Measurements from ENCODE around the gene CHURC1.

Gene CHURC1

DNA sequence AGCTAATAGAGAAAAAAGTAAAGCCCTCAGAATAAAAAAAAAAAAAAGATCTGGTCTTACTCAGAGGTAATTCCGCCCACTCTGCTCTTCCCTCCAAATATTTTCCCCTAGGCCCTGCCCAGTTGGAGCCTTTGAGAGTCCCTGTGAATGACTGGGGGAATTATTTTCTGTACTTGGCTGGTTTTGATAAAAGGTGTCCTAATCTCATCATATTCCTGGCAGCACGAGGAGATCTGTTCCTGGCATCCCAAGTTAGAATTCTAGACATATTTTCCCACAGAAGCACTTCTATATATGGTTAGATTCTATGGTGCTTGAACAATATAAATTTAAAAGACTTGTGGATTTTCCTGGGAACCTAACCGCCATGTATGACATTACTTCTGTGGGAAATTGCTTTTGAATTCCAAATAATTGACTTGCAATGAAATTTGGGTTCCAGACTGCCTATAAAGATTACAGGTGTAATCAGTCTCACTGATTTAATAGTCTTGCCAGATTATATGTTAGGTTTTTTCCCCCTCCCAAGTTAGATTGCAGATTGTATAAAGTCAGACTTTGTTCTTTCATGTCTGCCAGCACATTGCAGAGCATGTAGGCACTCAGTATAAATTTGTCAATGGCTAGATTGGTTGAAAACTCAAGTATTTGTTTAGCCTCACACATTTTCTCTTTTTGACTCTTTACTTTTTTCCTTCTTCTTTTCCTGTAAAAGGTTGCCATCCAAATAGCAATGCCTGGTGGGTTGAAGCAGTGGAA is 16.0 kb downstream of the CHURC1 start:
- Histone ChIP-seq H3K36me3 (ENCODE audit: insufficient read depth, low read length) (peaks cover 80% of the 10 kb centered on the region), H3K27me3 (ENCODE audit: insufficient read depth, low read length, poor library complexity) (no peaks in the 10 kb centered on the region), H3K9ac (ENCODE audit: low read depth, low read length) (no peak overlapping the region), H3K9me3 (ENCODE audit: insufficient read depth, low read length, severe bottlenecking) (no peaks in the 10 kb centered on the region), H2AFZ (ENCODE audit: low read depth, low read length) (no peak overlapping the region), H3K4me2 (ENCODE audit: insufficient read depth, low read length) (no peak overlapping the region), H3K4me3 (ENCODE audit: low read depth in 1 of 2, low read length in 2 of 2) (no peak overlapping the region), H3K4me1 (ENCODE audit: insufficient read depth, low read length) (peaks cover 43% of the 10 kb centered on the region), H3K27ac (ENCODE audit: low read length) (peak overlapping the region; percentile 85; the same call in 1 of the 2 replicates), H4K20me1 (ENCODE audit: insufficient read depth, low read length) (no peaks in the 10 kb centered on the region), H3K79me2 (ENCODE audit: insufficient read depth, low read length) (peaks cover 44% of the 10 kb centered on the region)
- DNase-seq, result no peak
- TF ChIP-seq CTCF (IDR thresholded peaks at IDR 0.05; ENCODE audit: borderline replicate concordance, extremely low read depth, low read length, poor library complexity, severe bottlenecking), result no peak
- no peak for TF ChIP-seq EZH2 (IDR thresholded peaks at IDR 0.05; ENCODE audit: borderline replicate concordance, low read depth, low read length, severe bottlenecking)
- no peak for ATAC-seq (ENCODE audit: insufficient read depth, low read depth)

DNA sequence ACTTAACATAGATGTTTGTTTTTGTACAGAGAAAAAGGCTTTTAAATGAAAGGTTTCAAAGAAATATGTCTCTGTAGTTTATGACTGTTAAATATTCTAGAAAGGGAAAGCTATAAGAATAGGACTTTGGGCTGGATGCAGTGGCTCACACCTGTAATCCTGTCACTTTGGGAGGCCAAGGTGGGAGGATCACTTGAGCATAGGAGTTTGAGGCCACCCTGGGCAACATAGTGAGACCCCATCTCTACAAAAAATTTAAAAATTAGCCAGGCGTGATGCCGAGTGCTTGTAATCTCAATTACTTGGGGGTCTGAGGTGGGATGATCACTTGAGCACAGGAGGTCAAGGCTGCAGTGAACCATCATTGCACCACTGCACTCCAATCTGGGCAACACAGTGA is 16.9 kb downstream of the CHURC1 start:
- Histone ChIP-seq H2AFZ (ENCODE audit: low read depth, low read length) (no peak overlapping the region), H3K36me3 (ENCODE audit: insufficient read depth, low read length) (peaks cover 78% of the 10 kb centered on the region), H3K9ac (ENCODE audit: low read depth, low read length) (no peak overlapping the region), H3K9me3 (ENCODE audit: insufficient read depth, low read length, severe bottlenecking) (no peaks in the 10 kb centered on the region), H3K4me1 (ENCODE audit: insufficient read depth, low read length) (peaks cover 38% of the 10 kb centered on the region), H3K79me2 (ENCODE audit: insufficient read depth, low read length) (peaks cover 42% of the 10 kb centered on the region), H3K27ac (ENCODE audit: low read length) (no peak overlapping the region), H4K20me1 (ENCODE audit: insufficient read depth, low read length) (no peaks in the 10 kb centered on the region), H3K4me2 (ENCODE audit: insufficient read depth, low read length) (no peak overlapping the region), H3K4me3 (ENCODE audit: low read depth in 1 of 2, low read length in 2 of 2) (no peak overlapping the region), H3K27me3 (ENCODE audit: insufficient read depth, low read length, poor library complexity) (no peaks in the 10 kb centered on the region)
- DNase-seq (no peak), ATAC-seq (ENCODE audit: insufficient read depth, low read depth) (no peak)
- TF ChIP-seq EZH2 (IDR thresholded peaks at IDR 0.05; ENCODE audit: borderline replicate concordance, low read depth, low read length, severe bottlenecking) (no peak), CTCF (IDR thresholded peaks at IDR 0.05; ENCODE audit: borderline replicate concordance, extremely low read depth, low read length, poor library complexity, severe bottlenecking) (no peak)

GRCh38 chr14:64932231-64932630 is 18.0 kb downstream of the CHURC1 start:
- Histone ChIP-seq H4K20me1 (ENCODE audit: insufficient read depth, low read length) (no peaks in the 10 kb centered on the region; the same call in 1 of the 2 replicates), H3K9me3 (ENCODE audit: insufficient read depth, low read length, severe bottlenecking) (no peaks in the 10 kb centered on the region), H3K79me2 (ENCODE audit: insufficient read depth, low read length) (peaks cover 35% of the 10 kb centered on the region), H3K4me2 (ENCODE audit: insufficient read depth, low read length) (no peak overlapping the region), H3K4me1 (ENCODE audit: insufficient read depth, low read length) (peaks cover 27% of the 10 kb centered on the region), H3K36me3 (ENCODE audit: insufficient read depth, low read length) (peaks cover 77% of the 10 kb centered on the region), H3K9ac (ENCODE audit: low read depth, low read length) (no peak overlapping the region), H2AFZ (ENCODE audit: low read depth, low read length) (no peak overlapping the region), H3K27me3 (ENCODE audit: insufficient read depth, low read length, poor library complexity) (no peaks in the 10 kb centered on the region), H3K4me3 (ENCODE audit: low read depth in 1 of 2, low read length in 2 of 2) (no peak overlapping the region), H3K27ac (ENCODE audit: low read length) (no peak overlapping the region)
- DNase-seq (no peak), ATAC-seq (ENCODE audit: insufficient read depth, low read depth) (no peak)
- TF ChIP-seq EZH2 (IDR thresholded peaks at IDR 0.05; ENCODE audit: borderline replicate concordance, low read depth, low read length, severe bottlenecking), result no peak
- no peak for TF ChIP-seq CTCF (IDR thresholded peaks at IDR 0.05; ENCODE audit: borderline replicate concordance, extremely low read depth, low read length, poor library complexity, severe bottlenecking)
